Psoas muscle (tissue), 8 donors: ENCODE data around the gene NME4. TPM values are rescaled to one million over a fixed set of nuclear protein-coding genes. Genes with fewer than 3 reads are reported as not detected.
A peak's percentile ranks its signal among the peaks of the same experiment; 100 is the strongest.

Experiments used
- ATAC-seq, 4 donors: fragments of 200-7000 bp; cut with Tn5 transposase; one replicate each; pipeline ENCODE4 v1.9.1; 2020; ENCODE audit warnings: moderate library complexity in 3 of 4, mild to moderate bottlenecking in 2 of 4
- DNase-seq, 2 donors: peaks; one replicate each; pipeline ENCODE4 v3.0.0-alpha.2; 2020
- H3K27ac ChIP-seq: fragments of 200-600 bp; one replicate; pipeline ENCODE4 v1.8.0; 2022
- H3K27me3 ChIP-seq, 3 donors: fragments of 200-600 bp in 1 of 3; one replicate each; pipeline versions ENCODE4 v1.6.1 to v1.8.0; 2013 to 2022; ENCODE audit warnings: low read length in 2 of 3, mild to moderate bottlenecking in 2 of 3, moderate library complexity in 1 of 3; ENCODE audit not compliant: insufficient read depth in 3 of 3
- H3K36me3 ChIP-seq, 2 donors: fragments of 200-600 bp in 1 of 2; one replicate each; pipeline versions ENCODE4 v1.6.1 to v1.8.0; 2013 to 2022; ENCODE audit warnings: low read depth in 1 of 2, mild to moderate bottlenecking in 1 of 2, moderate library complexity in 1 of 2; ENCODE audit not compliant: insufficient read depth in 1 of 2
- H3K4me1 ChIP-seq: fragments of 200-600 bp; one replicate; pipeline ENCODE4 v1.8.0; 2022
- H3K4me3 ChIP-seq: fragments of 200-600 bp; one replicate; pipeline ENCODE4 v1.8.0; 2022; ENCODE audit warnings: mild to moderate bottlenecking
- H3K9me3 ChIP-seq: fragments of 200-600 bp; one replicate; pipeline ENCODE4 v1.8.0; 2022
- CTCF ChIP-seq: fragments of 200-600 bp; IDR thresholded peaks from one replicate; pipeline ENCODE4 v1.8.0; 2022; ENCODE audit warnings: antibody characterized with exemption
- WGBS, 3 donors: extraction: QIAGEN DNeasy Blood & Tissue Kit; methylation state at CpG; one replicate each; pipeline versions ENCODE4 v1.1.6 to v1.1.7; 2013; 5-methylcytosine and 5-hydroxymethylcytosine counted together
- intact Hi-C, 2 donors: fragments of 100-400 bp; cut with DNase I; formaldehyde crosslinking; loops; one replicate each; pipeline versions ENCODE4 v1.11.0 to v1.14.2; 2022
- polyA plus RNA-seq, 3 donors: library from polyadenylated mRNA; stranded (reverse); fragments of 200-250 nt; gene quantifications; one replicate each; pipeline ENCODE4 v1.2.3, GENCODE V29; 2013
- total RNA-seq, 4 donors: library from RNA; stranded (reverse); fragmentation: NEBNext Ultra II Directional in 2 of 4; extraction: Animal tissue kit (Norgen Biotek cat#: 25700) in 2 of 4; gene quantifications; one replicate each; pipeline versions ENCODE4 v1.2.1 to v1.2.4, GENCODE V29; 2021 to 2023
- donor health status: healthy with polysubstance abuse.
- donor health status: DM: no; HTN: no; CAD: no; lungs with moderate emphysema.
- donor health status: Bipolar disorder and iron deficiency.
- donor health status: healthy.
- donor health status: DM: yes; HTN: yes; CAD: no.
- donor health status: DM: no; HTN: no; CAD: no.
- donor health status: DM: no; HTN: no; CAD: no.
- donor health status: DM: yes; HTN: yes; CAD: no.

NME4 gene
- total and polyA plus RNA-seq, 7 donors, result 16.0 to 39.7 (median 23.1) TPM

DNA sequence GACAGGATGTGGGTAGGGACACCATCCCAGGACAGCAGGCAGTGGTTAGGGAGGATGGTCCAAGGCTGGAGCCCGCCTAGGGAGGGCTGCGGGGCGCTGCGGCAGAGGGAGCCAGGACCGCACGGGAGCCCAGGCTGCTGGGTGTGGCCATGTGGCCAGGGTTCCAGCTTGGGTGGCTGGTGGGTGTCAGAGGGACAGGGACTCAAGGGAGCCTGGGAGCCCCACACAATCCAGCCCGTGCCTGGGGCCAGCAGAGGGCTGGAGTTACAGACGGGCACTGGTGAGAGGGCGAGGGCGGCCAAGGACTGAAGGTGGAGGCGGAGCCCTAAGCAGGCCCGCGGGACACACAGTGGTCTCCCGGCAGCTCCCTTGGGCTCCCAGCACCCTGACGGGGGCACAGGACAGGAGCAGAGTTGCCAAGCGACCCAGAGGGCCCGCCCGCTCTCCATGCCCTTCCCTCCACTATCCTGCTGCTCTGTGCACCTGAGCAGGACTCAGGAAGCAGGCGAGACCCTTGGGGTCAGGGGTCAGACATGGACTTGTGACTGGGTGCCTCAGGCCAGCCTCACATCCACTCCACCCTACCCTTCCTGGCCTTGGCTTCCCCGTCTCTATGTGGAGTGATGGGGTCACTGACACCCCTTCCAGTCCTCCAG is 33.8 kb upstream of the NME4 start:
- WGBS, 3 donors, result 45 to 52% (median 49%) methylated on average over 14 to 20 of the region's 20 CpGs
- no peak for ATAC-seq
- Histone ChIP-seq H3K4me3 (no peak overlapping the region), H3K4me1 (no peaks in the 10 kb centered on the region), H3K36me3 (peaks cover 4 to 22% of the 10 kb centered on the region in 2 donors), H3K9me3 (no peaks in the 10 kb centered on the region), H3K27me3 (peaks cover 0 to 15% (median 2%) of the 10 kb centered on the region in 3 donors), H3K27ac (no peak overlapping the region)
- DNase-seq, result peak in 1 of 2 donors; percentile 12
- intact Hi-C loops, result loop anchor here (2.0 to 5.0 kb wide), 2 partner anchors 256 kb away; no protein-coding TSS in a partner anchor
- TF ChIP-seq CTCF, result no peak

- Histone ChIP-seq H3K9me3 (no peaks in the 10 kb centered on the region), H3K4me1 (no peaks in the 10 kb centered on the region), H3K4me3 (no peak overlapping the region), H3K27ac (no peak overlapping the region), H3K36me3 (peaks cover 4 to 29% of the 10 kb centered on the region in 2 donors), H3K27me3 (peaks cover 0 to 15% (median 2%) of the 10 kb centered on the region in 3 donors)
- WGBS, 3 donors, result 26 to 29% (median 27%) methylated on average over 16 to 24 of the region's 24 CpGs
- TF ChIP-seq CTCF, result no peak
- intact Hi-C loops, result loop anchor here (2.0 to 5.0 kb wide), 2 partner anchors 257 kb away; no protein-coding TSS in a partner anchor
- ATAC-seq (no peak), DNase-seq (peak; percentile 12 to 48)
Observed at GRCh38 chr16:363766-364490, 33.1 kb upstream of the NME4 start.

DNA sequence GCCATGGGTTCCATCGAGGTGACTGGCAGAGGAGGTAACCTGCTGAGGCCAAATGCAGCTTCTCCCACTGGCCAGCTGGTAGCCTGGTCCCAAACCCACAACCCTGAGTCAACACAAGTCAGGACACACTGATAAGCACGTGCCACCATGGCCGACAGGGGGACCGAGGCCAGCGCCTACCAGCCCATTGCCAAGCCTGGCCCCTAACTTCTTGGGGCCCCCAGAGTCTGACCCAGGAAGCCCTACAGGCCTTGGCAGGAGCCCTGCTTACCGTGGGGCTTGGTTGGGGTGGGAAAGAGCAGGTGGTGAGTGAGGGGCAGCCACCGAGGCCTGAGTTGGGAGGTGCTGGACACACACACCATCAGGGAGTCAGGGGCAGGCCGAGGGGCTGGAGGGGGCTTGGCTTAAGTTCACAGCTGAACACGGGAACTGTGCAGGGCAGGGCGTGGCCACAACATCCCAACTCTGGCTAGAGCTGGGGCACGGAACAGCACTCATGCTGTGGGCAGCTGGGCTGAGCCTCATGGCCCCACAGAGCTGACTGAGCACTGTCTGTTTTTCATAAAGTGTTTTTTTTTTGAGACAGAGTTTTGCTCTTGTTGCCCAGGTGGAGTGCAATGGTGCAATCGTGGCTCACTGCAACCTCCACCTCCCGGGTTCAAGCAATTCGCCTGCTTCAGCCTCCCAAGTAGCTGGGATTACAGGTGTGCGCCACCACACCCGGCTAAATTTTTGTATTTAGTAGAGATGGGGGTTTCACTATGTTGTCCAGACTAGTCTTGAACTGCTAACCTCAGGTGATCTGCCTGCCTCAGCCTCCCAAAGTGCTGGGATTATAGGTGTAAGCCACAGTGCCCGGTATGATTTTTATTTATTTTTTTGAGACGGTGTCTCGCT is 32.2 kb upstream of the NME4 start:
- no peak for TF ChIP-seq CTCF
- intact Hi-C loops, result loop anchor here in 1 of 2 donors (5.0 kb wide), 1 partner anchor 258 kb away; no protein-coding TSS in a partner anchor

DNA sequence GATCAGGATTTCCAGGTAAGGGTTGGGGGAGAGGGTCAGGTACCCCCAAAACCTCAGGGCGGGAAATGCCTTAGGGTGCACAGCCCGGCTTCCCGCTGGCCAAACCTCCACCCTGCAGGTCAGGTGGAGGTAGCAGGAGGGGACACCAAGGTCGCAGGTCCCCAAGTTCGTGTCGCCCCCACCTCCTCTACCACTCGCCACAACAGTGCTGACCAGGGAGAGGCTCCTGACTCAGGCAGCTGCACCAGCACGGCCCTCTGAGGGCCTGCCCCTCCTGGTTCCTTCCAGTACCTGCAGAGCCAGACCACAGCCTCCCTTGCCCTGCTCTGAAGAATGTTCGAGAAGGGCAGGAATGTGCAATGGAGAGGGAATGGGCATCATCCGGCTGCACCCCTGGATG is 30.5 kb upstream of the NME4 start:
- ATAC-seq, result no peak
- Histone ChIP-seq H3K4me3 (no peak overlapping the region), H3K27me3 (peaks cover 0 to 15% (median 2%) of the 10 kb centered on the region in 3 donors), H3K4me1 (peaks cover 13% of the 10 kb centered on the region), H3K9me3 (no peaks in the 10 kb centered on the region), H3K36me3 (peaks cover 4 to 32% of the 10 kb centered on the region in 2 donors), H3K27ac (no peak overlapping the region)
- no peak for TF ChIP-seq CTCF
- no peak for DNase-seq
- intact Hi-C loops, result no loop called here
- 89 to 92% (median 90%) methylated on average over 10 of the region's 10 CpGs for WGBS, 3 donors

More for the DNA sequence above, 32.2 kb upstream of the NME4 start:
- peaks cover 3% of the 10 kb centered on the region for H3K4me1 ChIP-seq
- no peak overlapping the region for H3K27ac ChIP-seq
- ATAC-seq, result no peak
- H3K27me3 ChIP-seq, result peaks cover 0 to 15% (median 2%) of the 10 kb centered on the region in 3 donors
- 53 to 54% (median 54%) methylated on average over 19 of the region's 19 CpGs for WGBS, 3 donors
- no peaks in the 10 kb centered on the region for H3K9me3 ChIP-seq
- DNase-seq, result peak in 1 of 2 donors; percentile 10
- H3K4me3 ChIP-seq, result no peak overlapping the region
- peaks cover 4 to 31% of the 10 kb centered on the region in 2 donors for H3K36me3 ChIP-seq
